HG02938 (cell line): ENCODE measurements around the gene FCHO1.

Experiments
- ATAC-seq: cut with Tn5 transposase; IDR thresholded peaks from one replicate; pipeline ENCODE4 v1.9.1; 2021; ENCODE audit warnings: mild to moderate bottlenecking, moderate library complexity; ENCODE audit not compliant: unreplicated experiment

Gene FCHO1

GRCh38 chr19:17824339-17824738 lies 73.1 kb downstream of the FCHO1 start:
- no peak for ATAC-seq

- no peak for ATAC-seq
Observed at GRCh38 chr19:17826508-17827056, 75.3 kb downstream of the FCHO1 start.

DNA sequence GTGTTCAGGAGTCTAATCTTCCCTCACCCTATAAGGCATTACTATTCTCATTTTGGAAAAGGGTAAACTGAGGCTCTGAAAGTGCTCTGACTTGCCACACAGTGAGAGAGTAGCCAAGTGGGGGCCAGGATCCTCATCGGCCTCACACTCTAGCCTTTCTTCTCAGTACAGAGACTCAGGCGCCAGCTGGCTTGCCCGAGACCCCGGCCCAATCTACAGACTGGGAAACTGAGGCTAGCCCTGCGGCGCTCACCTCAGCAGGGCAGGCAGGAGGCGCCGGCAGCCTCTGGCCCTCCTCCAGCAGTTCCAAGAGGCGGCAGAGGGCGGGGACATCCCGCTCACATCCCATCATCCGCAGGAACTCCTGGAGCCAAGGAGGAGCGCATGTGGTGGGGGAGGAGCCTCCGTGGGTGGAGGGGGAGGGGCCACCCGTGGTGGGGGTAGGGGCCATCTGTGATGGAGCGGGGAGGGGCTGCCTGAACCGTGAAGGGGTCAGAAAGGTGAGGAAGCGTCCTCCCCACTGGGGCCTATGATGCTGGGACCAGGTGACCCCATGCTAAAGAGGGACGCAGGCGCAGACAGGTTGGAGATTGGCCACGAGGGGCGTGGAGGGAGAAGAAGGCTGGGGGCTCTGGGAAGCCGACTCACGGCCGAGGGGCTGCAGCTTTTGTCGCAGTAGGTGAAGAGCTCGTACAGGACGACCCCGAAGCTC lies 78.7 kb downstream of the FCHO1 start:
- no peak for ATAC-seq

DNA sequence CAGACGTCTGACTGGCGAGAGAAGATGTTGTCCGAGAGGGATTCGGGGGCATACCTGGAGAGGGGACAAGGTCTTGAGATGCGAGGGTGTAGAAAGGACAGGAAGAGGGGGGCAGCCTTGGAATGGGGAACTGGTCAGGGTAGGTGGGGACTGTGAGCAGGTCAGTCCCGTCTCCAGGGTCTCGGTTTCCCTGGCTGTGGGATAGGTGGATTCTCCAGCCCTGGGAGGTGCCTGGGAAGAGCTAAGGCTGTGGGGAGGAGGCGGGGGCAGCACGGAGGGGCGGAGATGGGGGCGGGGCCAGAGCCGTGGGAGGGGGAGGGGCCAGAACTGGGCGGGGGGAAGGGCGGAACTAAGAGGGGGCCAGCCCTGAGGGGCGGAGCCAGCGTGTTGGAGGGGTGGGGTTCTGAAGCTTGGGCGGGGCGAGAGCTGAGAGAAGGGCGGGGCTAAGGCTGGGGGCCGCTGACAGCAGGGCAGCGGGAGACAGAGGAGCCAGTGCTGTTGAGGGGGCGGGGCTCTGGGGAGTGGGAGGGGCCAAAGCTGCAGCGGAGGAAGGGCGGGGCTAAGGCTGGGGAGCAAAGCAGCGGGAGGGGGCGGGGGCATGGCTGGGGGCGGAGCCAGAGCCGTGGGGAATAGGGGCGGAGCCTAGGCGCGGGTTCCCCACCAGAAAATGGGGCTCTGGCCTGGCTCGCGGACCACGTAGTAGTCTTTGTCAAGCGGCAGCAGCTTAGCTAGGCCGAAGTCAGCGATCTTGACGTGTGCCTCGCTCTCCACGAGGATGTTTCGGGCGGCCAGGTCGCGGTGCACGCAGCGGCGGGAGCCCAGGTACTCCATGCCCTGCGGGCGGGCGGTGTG lies 79.5 kb downstream of the FCHO1 start:
- no peak for ATAC-seq

- no peak for ATAC-seq
Observed at GRCh38 chr19:17831419-17831888, 80.2 kb downstream of the FCHO1 start.

- no peak for ATAC-seq
Observed at GRCh38 chr19:17832443-17833208, 81.3 kb downstream of the FCHO1 start.

- no peak for ATAC-seq
Observed at GRCh38 chr19:17834350-17835181, 83.3 kb downstream of the FCHO1 start.

DNA sequence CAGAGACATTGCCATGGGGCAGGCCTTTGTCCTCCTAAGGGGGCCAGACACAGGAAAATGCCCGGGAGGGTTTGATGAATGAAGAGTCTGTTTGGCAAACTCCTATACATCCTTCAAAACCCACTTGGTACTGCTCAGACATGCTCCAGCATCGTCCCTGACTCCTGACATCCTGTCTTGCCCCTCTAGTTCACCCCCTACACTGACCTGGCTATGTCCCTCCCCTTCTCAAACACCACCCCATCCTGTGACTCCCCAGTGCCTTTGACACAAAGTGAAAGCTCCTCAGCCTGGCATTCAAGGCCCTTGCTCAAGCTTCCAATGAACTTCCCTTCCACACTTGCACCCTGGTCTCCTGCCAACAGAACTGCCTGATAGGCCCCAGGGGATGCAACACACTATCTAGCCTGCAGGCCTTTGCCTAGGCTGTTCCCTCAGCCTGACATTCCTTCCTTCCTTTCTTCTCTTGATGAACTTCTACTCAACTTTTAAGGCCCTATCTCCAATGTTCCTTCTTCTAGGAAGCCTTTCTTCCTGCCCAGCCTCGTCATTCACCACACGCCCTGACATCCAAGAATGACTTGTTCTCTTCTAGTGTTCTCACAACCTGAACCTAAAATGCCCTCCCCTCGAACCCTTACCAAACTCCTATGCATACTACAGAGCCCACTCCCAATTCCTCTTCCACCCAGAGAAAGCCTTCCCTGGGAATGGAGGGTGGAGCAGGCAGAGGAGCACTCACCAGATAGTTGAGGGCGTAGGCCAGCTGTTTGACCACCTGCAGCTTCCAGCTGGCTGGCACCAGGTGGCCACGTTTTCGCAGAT lies 84.1 kb downstream of the FCHO1 start:
- ATAC-seq: no peak

DNA sequence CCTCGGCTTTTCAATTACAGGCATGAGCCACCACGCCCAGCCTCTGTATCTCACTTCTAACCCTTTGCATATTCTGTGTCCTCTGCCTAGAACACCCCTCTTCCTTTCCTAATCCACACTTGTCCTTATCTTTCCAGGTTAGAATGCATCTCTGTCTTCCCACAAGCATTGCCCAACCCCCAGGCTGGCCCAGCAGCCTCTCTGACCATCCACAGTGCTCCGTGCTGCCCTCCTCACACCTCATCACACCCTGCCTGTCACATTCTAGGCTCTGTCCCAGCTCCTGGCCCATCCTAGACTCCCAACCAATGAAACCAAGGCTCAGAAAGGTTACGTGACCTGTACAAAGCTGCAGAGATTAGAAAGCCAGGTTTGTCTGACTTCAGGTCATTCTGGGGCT lies 85.3 kb downstream of the FCHO1 start:
- ATAC-seq: no peak

DNA sequence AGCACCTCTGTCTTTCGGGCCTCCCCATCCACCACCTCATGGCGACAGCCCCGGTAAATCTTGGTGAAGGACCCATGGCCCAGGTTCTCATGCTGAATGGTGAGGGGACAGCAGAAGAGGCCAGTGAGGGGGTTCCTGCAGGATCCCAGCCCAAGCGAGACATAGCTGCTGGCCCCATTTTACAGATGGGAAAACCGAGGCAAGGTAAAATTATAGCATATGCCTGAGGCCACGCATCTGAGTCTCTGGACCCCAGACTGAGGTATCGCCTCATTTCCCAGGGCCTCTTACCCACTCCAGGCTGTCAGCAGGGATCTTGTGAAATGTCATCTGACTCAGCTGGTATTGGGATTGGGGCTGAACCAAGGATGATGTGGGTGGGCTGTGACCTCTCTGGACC lies 86.7 kb downstream of the FCHO1 start:
- ATAC-seq: no peak
